Brain microvascular endothelial cell (primary cell): ENCODE data around the gene LYZL1.
"Not testable (repeated sequence)": the region's sequence is repeated elsewhere in the genome, so short reads cannot be mapped to it uniquely, and the experiment has no call there.

Source experiments
- DNase-seq: peaks from one replicate; pipeline ENCODE4 v3.0.0-alpha.2; 2020
- H3K27ac ChIP-seq: fragments of 250-450 bp; sonication (Bioruptor Pico); 2 replicates; pipeline ENCODE4 v1.5.1; 2020; ENCODE audit warnings: mild to moderate bottlenecking, moderate library complexity
- H3K27me3 ChIP-seq: fragments of 250-450 bp; sonication (Bioruptor Pico); replicated peaks from 2 replicates; pipeline ENCODE4 v1.5.1; 2020; ENCODE audit warnings: mild to moderate bottlenecking
- H3K36me3 ChIP-seq: fragments of 250-450 bp; sonication (Bioruptor Pico); replicated peaks from 2 replicates; pipeline ENCODE4 v1.5.1; 2020; ENCODE audit warnings: mild to moderate bottlenecking
- H3K4me3 ChIP-seq: 2 replicates; pipeline ENCODE4 v1.5.1; 2011; ENCODE audit warnings: low read depth, mild to moderate bottlenecking, control low read depth, low read length, moderate library complexity
- in situ Hi-C: cut with HindIII; loops from 2 replicates; pipeline ENCODE4 v1.10.0; 2017; ENCODE audit warnings: low sequenced_read_pairs, low pct_ligation_motif_present
- TF ChIP-seq, protein P1 (sequence below): IDR thresholded peaks from 2 replicates; pipeline ENCODE4 v1.5.1; 2011; ENCODE audit warnings: low read depth, mild to moderate bottlenecking, moderate library complexity, low read length, control low read depth, inconsistent platforms; ENCODE audit errors: missing control alignments

LYZL1 gene

DNA sequence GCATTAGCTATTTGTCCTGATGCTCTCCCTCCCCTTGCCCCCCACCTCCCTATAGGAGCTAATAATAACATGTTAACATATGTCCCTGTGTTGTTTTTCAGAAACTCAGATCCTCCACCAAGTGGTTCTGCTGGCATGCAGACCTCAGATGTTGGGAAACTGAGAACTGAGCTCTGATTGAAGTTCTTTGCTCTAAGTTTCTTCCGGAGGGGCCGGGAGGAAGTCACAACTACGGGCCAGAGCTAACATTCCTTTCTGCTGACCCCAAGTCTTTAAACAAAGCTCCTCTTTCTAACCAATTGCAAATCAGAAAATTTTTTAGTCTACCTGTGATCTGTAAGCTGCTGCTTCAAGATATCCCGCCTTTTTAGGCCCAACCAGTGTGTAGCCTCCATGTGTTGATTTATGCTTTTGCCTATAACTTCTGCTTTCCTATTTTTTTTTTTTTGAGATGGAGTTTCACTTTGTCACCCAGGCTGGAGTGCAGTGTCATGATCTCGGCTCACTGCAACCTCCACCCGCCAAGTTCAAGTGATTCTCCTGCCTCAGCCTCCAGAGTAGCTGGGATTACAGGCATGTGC lies 66.6 kb downstream of the LYZL1 start:
- TF ChIP-seq, protein P1, sequence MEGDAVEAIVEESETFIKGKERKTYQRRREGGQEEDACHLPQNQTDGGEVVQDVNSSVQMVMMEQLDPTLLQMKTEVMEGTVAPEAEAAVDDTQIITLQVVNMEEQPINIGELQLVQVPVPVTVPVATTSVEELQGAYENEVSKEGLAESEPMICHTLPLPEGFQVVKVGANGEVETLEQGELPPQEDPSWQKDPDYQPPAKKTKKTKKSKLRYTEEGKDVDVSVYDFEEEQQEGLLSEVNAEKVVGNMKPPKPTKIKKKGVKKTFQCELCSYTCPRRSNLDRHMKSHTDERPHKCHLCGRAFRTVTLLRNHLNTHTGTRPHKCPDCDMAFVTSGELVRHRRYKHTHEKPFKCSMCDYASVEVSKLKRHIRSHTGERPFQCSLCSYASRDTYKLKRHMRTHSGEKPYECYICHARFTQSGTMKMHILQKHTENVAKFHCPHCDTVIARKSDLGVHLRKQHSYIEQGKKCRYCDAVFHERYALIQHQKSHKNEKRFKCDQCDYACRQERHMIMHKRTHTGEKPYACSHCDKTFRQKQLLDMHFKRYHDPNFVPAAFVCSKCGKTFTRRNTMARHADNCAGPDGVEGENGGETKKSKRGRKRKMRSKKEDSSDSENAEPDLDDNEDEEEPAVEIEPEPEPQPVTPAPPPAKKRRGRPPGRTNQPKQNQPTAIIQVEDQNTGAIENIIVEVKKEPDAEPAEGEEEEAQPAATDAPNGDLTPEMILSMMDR: no peak
- in situ Hi-C loops: no loop called here
- no peak for DNase-seq
- Histone ChIP-seq H3K27ac (no peak overlapping the region), H3K27me3 (no peaks in the 10 kb centered on the region), H3K4me3 (no peak overlapping the region), H3K36me3 (no peaks in the 10 kb centered on the region)

DNA sequence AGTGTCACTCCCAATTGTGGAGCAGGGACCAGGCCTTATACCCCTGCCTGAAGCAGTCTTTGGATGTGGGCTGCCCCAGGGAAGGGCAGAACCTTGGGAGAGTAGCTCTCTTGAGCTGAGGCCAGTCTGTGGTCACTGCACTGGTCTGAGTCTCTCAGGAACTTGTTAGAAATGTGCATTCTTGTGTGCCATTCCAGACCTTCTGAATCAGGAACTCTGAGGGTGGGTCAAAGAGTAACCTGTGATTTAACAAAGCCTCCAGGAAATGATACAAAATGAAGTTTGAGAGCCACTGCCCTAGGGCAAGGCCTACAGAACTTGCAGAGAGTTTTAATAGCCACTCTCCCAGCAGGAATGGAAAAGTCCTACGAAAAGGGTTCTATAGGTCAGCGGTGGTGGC lies 68.1 kb downstream of the LYZL1 start:
- no peaks in the 10 kb centered on the region for H3K36me3 ChIP-seq
- in situ Hi-C loops: no loop called here
- no peak for DNase-seq
- TF ChIP-seq, protein P1: no peak
- no peak overlapping the region for H3K4me3 ChIP-seq
- H3K27ac ChIP-seq: no peak overlapping the region
- no peaks in the 10 kb centered on the region for H3K27me3 ChIP-seq

GRCh38 chr10:29358010-29358616 lies 69.2 kb downstream of the LYZL1 start:
- H3K4me3 ChIP-seq: no peak overlapping the region
- TF ChIP-seq, protein P1: no peak
- DNase-seq: no peak
- no peak overlapping the region for H3K27ac ChIP-seq
- in situ Hi-C loops: no loop called here
- no peaks in the 10 kb centered on the region for H3K27me3 ChIP-seq
- no peaks in the 10 kb centered on the region for H3K36me3 ChIP-seq

DNA sequence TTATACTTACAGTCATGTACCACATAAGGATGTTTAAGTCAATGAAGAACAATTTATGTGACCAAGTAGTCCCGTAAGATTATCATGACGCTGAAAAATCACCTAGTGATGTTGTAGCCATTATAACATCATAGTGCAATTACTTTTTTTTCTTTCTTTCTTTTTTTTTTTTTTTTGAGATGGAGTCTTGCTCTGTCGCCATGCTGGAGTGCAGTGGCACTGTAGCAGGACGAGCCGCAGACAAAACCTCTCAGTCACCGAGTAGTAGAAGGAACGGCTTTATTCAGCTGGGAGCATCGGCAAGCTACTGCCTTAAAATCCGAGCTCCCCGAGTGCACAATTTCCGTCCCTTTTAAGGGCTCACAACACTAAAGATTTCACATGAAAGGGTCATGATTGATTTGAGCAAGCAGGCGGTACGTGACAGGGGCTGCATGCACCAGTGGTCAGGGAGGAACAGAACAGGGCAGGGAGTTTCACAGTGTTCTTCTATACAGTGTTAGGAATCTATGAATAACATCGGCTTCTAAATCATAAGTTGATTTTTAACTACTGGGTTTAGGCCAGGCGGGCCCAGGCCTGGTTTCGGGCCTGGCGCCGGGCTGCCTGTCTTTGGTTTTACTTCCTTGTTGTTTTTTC lies 71.5 kb downstream of the LYZL1 start:
- H3K4me3 ChIP-seq, in situ Hi-C loops, H3K27ac ChIP-seq, H3K27me3 ChIP-seq, H3K36me3 ChIP-seq, DNase-seq: not testable (repeated sequence)
